H1 (cell line): ENCODE results near the gene ATOH7. TPM values are rescaled to one million over a fixed set of nuclear protein-coding genes. Genes with fewer than 3 reads are reported as not detected.

Experiments
- CTCF ChIA-PET: fragments of 300-600 bp; sonication (Branson Sonifier 250); formaldehyde crosslinking; loops from one replicate; lab custom pipeline; 2021; ENCODE audit not compliant: partially characterized antibody; lab: Charles Lee
- POLR2A ChIA-PET: fragments of 300-600 bp; sonication (Branson Sonifier 250); formaldehyde crosslinking; loops from one replicate; lab custom pipeline; 2021; ENCODE audit warnings: inconsistent platforms; ENCODE audit not compliant: partially characterized antibody; lab: Charles Lee
- DNase-seq, 2 experiments: peaks; one replicate each; pipeline versions ENCODE4 v3.0.0 to v3.0.0-alpha.2; 2010 to 2022; ENCODE audit warnings: low spot score in 2 of 2, low read depth in 1 of 2, mixed read lengths in 1 of 2
- FAIRE-seq: peaks from 2 replicates; lab custom pipeline; 2011; peaks lifted over from hg19 to GRCh38; lab: Jason Lieb, UNC
- H2AFZ ChIP-seq: 2 replicates; pipeline ENCODE4 v1.8.1; 2012; ENCODE audit warnings: low read length, inconsistent platforms
- H2AK5ac ChIP-seq: 2 replicates; pipeline ENCODE4 v1.6.1; 2013; ENCODE audit warnings: low read depth, low read length
- H2BK120ac ChIP-seq: replicated peaks from 2 replicates; pipeline ENCODE3; 2013; ENCODE audit warnings: low read depth, low read length, inconsistent platforms
- H2BK12ac ChIP-seq: 2 replicates; pipeline ENCODE4 v1.6.1; 2013; ENCODE audit warnings: low read depth, low read length
- H2BK15ac ChIP-seq: 2 replicates; pipeline ENCODE4 v1.6.1; 2013; ENCODE audit warnings: low read length
- H2BK20ac ChIP-seq: 2 replicates; pipeline ENCODE4 v1.6.1; 2013; ENCODE audit warnings: low read length
- H2BK5ac ChIP-seq: 2 replicates; pipeline ENCODE4 v1.6.1; 2013; ENCODE audit warnings: low read depth, low read length
- H3K14ac ChIP-seq: 2 replicates; pipeline ENCODE4 v1.6.1; 2013; ENCODE audit warnings: inconsistent platforms; ENCODE audit not compliant: insufficient read length
- H3K18ac ChIP-seq: 2 replicates; pipeline ENCODE4 v1.6.1; 2013; ENCODE audit warnings: low read length; ENCODE audit errors: extremely low read depth
- H3K23ac ChIP-seq: 2 replicates; pipeline ENCODE4 v1.6.1; 2013; ENCODE audit warnings: inconsistent platforms; ENCODE audit not compliant: insufficient read length
- H3K23me2 ChIP-seq: 2 replicates; pipeline ENCODE4 v1.6.1; 2013; ENCODE audit warnings: low read depth, low read length
- H3K27ac ChIP-seq: 2 replicates; pipeline ENCODE4 v1.6.1; 2011; ENCODE audit warnings: low read depth, low read length, inconsistent platforms
- H3K27me3 ChIP-seq, 4 experiments: replicated peaks in 1 of 4; 1 replicate in 1 of 4; 2 replicates in 3 of 4; pipeline versions ENCODE4 v1.6.1 to v1.8.1; 2011 to 2013; ENCODE audit warnings: low read length in 3 of 4, mild to moderate bottlenecking in 3 of 4, inconsistent platforms in 2 of 4, mixed read lengths in 2 of 4, moderate library complexity in 1 of 4; ENCODE audit not compliant: control insufficient read depth in 3 of 4, insufficient read depth in 3 of 4; ENCODE audit errors: extremely low read depth in 1 of 4
- H3K36me3 ChIP-seq, 4 experiments: 2 replicates each; pipeline versions ENCODE4 v1.6.1 to v1.8.1; 2011 to 2013; ENCODE audit warnings: mild to moderate bottlenecking in 4 of 4, low read length in 3 of 4, moderate library complexity in 2 of 4, control low read depth in 1 of 4, inconsistent platforms in 1 of 4; ENCODE audit not compliant: insufficient read depth in 4 of 4, control insufficient read depth in 2 of 4
- H3K4ac ChIP-seq: replicated peaks from 2 replicates; pipeline ENCODE3; 2013; ENCODE audit warnings: low read length, low read depth, mixed read lengths, inconsistent platforms; ENCODE audit not compliant: insufficient read length
- H3K4me1 ChIP-seq, 4 experiments: replicated peaks in 1 of 4; 1 replicate in 1 of 4; 2 replicates in 3 of 4; pipeline versions ENCODE4 v1.6.1 to v1.8.1; 2011 to 2013; ENCODE audit warnings: low read length in 3 of 4, inconsistent platforms in 2 of 4, mixed read lengths in 1 of 4; ENCODE audit not compliant: insufficient read depth in 4 of 4, control insufficient read depth in 3 of 4
- H3K4me2 ChIP-seq, 2 experiments: 2 replicates each; pipeline versions ENCODE4 v1.6.1 to v1.8.1; 2011 to 2013; ENCODE audit warnings: low read depth in 2 of 2, low read length in 2 of 2, control low read depth in 1 of 2, inconsistent platforms in 1 of 2, mild to moderate bottlenecking in 1 of 2; ENCODE audit not compliant: insufficient read depth in 1 of 2
- H3K4me3 ChIP-seq, 4 experiments: fragments of 200-600, 300-600 bp in 1 of 4; sonication (generic), shearing (Covaris generic), sonication (Bioruptor Twin) in 1 of 4; 2 replicates each; pipeline versions ENCODE4 v1.5.1 to v1.8.1; 2011 to 2016; ENCODE audit warnings: low read length in 4 of 4, low read depth in 3 of 4, control low read depth in 2 of 4, inconsistent platforms in 2 of 4, mild to moderate bottlenecking in 2 of 4, mixed read lengths in 1 of 4, moderate library complexity in 1 of 4; ENCODE audit not compliant: insufficient read depth in 2 of 4; ENCODE audit errors: extremely low read depth in 1 of 4
- H3K56ac ChIP-seq: replicated peaks from 2 replicates; pipeline ENCODE3; 2013; ENCODE audit warnings: low read depth, mild to moderate bottlenecking, mixed read lengths, low read length, inconsistent platforms; ENCODE audit not compliant: insufficient read length
- H3K79me1 ChIP-seq: 2 replicates; pipeline ENCODE4 v1.6.1; 2013; ENCODE audit warnings: low read depth, low read length, control low read depth
- H3K79me2 ChIP-seq, 2 experiments: 2 replicates each; pipeline versions ENCODE4 v1.6.1 to v1.8.1; 2012 to 2013; ENCODE audit warnings: low read length in 2 of 2, mild to moderate bottlenecking in 2 of 2, inconsistent platforms in 1 of 2; ENCODE audit not compliant: insufficient read depth in 2 of 2, control insufficient read depth in 1 of 2
- H3K9ac ChIP-seq, 4 experiments: replicated peaks in 1 of 4; 1 replicate in 1 of 4; 2 replicates in 3 of 4; pipeline versions ENCODE4 v1.6.1 to v1.8.1; 2011 to 2013; ENCODE audit warnings: low read depth in 3 of 4, low read length in 3 of 4, control low read depth in 2 of 4, mild to moderate bottlenecking in 2 of 4, moderate library complexity in 2 of 4, inconsistent platforms in 1 of 4; ENCODE audit errors: extremely low read depth in 1 of 4
- H3K9me3 ChIP-seq, 2 experiments: 2 replicates each; pipeline versions ENCODE4 v1.6.1 to v1.8.1; 2012 to 2013; ENCODE audit warnings: mild to moderate bottlenecking in 2 of 2, moderate library complexity in 2 of 2, control low read depth in 1 of 2, inconsistent platforms in 1 of 2, low read depth in 1 of 2, low read length in 1 of 2, mixed read lengths in 1 of 2; ENCODE audit not compliant: insufficient read depth in 2 of 2
- H4K20me1 ChIP-seq, 2 experiments: replicated peaks in 1 of 2; 2 replicates each; pipeline versions ENCODE3 to v1.8.1; 2011 to 2013; ENCODE audit warnings: inconsistent platforms in 2 of 2, low read length in 2 of 2, mild to moderate bottlenecking in 1 of 2; ENCODE audit not compliant: insufficient read depth in 2 of 2, control insufficient read depth in 1 of 2
- H4K5ac ChIP-seq: 2 replicates; pipeline ENCODE4 v1.6.1; 2013; ENCODE audit warnings: low read length, low read depth, mixed read lengths, inconsistent platforms; ENCODE audit not compliant: insufficient read length
- H4K8ac ChIP-seq: 2 replicates; pipeline ENCODE4 v1.8.0; 2013; ENCODE audit warnings: mild to moderate bottlenecking, moderate library complexity, low read length, inconsistent platforms; ENCODE audit not compliant: insufficient read depth; ENCODE audit errors: extremely low read depth
- H4K91ac ChIP-seq: replicated peaks from 2 replicates; pipeline ENCODE3; 2013; ENCODE audit warnings: low read length, mixed read lengths, inconsistent platforms; ENCODE audit not compliant: insufficient read length
- CHD7 ChIP-seq: fragments of 300-600 bp; sonication (generic); IDR thresholded peaks from 2 replicates; pipeline ENCODE4 v1.7.1; 2012; ENCODE audit warnings: low read length, moderate library complexity, mild to moderate bottlenecking, inconsistent platforms; ENCODE audit not compliant: insufficient replicate concordance
- WGBS, 2 experiments: shearing (Covaris generic) in 1 of 2; methylation state at CpG; one replicate each; pipeline versions ENCODE4 v1.1.6 to v1.1.7; 2013 to 2015; ENCODE audit warnings: low lambda C conversion rate in 2 of 2, mixed read lengths in 2 of 2, inconsistent platforms in 1 of 2, low coverage in 1 of 2, missing lambda C conversion rate in 1 of 2; ENCODE audit not compliant: insufficient replicate concordance in 2 of 2, insufficient coverage in 1 of 2, insufficient read length in 1 of 2; ENCODE audit errors: extremely low coverage in 1 of 2, missing lambda C conversion rate in 1 of 2; 5-methylcytosine and 5-hydroxymethylcytosine counted together
- polyA plus RNA-seq, 7 experiments: library from polyadenylated mRNA; depleted of rRNA in 3 of 7; stranded (reverse) in 5 of 7; unstranded in 2 of 7; fragments of >200 nt in 5 of 7; fragments of 200-250 nt in 2 of 7; gene quantifications; 1 replicate in 5 of 7; 2 replicates in 1 of 7; 4 replicates in 1 of 7; pipeline versions ENCODE4 v1.2.1 to v1.2.3, GENCODE V29; 2011 to 2013; ENCODE audit warnings: missing spikeins in 2 of 7, mixed read lengths in 2 of 7
- total RNA-seq: library from RNA; stranded (reverse); fragmentation: NEBNext Ultra II Directional; extraction: Animal tissue kit (Norgen Biotek cat#: 25700); gene quantifications from 2 replicates; pipeline ENCODE4 v1.2.1, GENCODE V29; 2021

Gene ATOH7
- total and polyA plus RNA-seq, 2 of the 8 experiments (the other 6 are each of a cell fraction or from before 2014, with no cell fraction given): 0.39 to 1.0 TPM

- Histone ChIP-seq H2BK5ac (no peak overlapping the region), H3K9me3 (no peaks in the 10 kb centered on the region), H3K4me1 (no peaks in the 10 kb centered on the region), H2AFZ (no peak overlapping the region), H3K23ac (no peak overlapping the region), H2BK15ac (no peak overlapping the region), H3K4ac (no peak overlapping the region), H3K18ac (no peak overlapping the region), H2BK20ac (no peak overlapping the region), H4K20me1 (no peaks in the 10 kb centered on the region), H3K79me2 (no peaks in the 10 kb centered on the region), H3K4me3 (no peak overlapping the region), H4K91ac (no peak overlapping the region), H3K56ac (no peak overlapping the region), H4K5ac (no peak overlapping the region), H4K8ac (no peak overlapping the region), H3K27me3 (no peaks in the 10 kb centered on the region), H3K79me1 (no peaks in the 10 kb centered on the region), H3K9ac (no peak overlapping the region), H3K14ac (no peak overlapping the region), H3K36me3 (no peaks in the 10 kb centered on the region), H2BK12ac (no peak overlapping the region), H3K4me2 (no peak overlapping the region), H2AK5ac (no peak overlapping the region), H3K27ac (no peak overlapping the region), H2BK120ac (no peak overlapping the region), H3K23me2 (no peaks in the 10 kb centered on the region; the same call in 1 of the 2 replicates)
- ChIA-PET CTCF (no interaction called here), POLR2A (no interaction called here)
- 91% methylated on average over 1 of the region's 2 CpGs; no CpG with 5 or more reads in 1 of the 2 experiments for WGBS, 2 experiments
- no peak for FAIRE-seq
- no peak for DNase-seq
- no peak for TF ChIP-seq CHD7
Observed at GRCh38 chr10:68185085-68185484, 46.8 kb downstream of the ATOH7 start.
